Uterus (tissue), 2 donors: ENCODE results near the gene PI4K2A.

ENCODE experiments used
- POLR2A ChIP-seq, 2 donors: fragments of 450-650 bp; IDR thresholded peaks; one replicate each; pipeline ENCODE4 v1.6.1; 2016; ENCODE audit warnings: antibody characterized with exemption in 2 of 2, mild to moderate bottlenecking in 1 of 2, moderate library complexity in 1 of 2
- TF ChIP-seq, protein P1 (sequence below), 4 experiments: fragments of 200-600 bp in 2 of 4; fragments of 450-650 bp in 2 of 4; sonication (generic) in 2 of 4; IDR thresholded peaks; one replicate each; pipeline ENCODE4 v1.5.1; 2016 to 2019; ENCODE audit warnings: antibody characterized with exemption in 4 of 4, mild to moderate bottlenecking in 2 of 4, moderate library complexity in 1 of 4

DNA sequence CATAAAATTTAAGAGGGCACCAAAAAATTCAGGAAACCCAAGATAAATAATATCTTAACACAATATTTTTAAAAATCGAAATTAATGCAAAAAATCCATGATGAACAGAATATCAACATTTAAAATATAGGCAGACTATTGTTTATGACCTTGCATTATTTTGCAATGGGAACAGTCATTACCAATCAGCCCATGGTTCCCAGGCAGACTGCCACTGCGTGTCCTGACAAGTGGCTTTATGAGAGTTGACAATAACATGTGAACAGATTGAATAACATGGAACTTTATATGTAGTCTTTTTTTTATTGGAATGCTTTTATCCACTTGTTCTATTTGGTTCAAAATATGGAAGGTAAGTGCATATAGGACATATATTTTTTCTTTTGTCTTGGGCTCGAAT lies 49.7 kb downstream of the PI4K2A start:
- TF ChIP-seq, protein P1, sequence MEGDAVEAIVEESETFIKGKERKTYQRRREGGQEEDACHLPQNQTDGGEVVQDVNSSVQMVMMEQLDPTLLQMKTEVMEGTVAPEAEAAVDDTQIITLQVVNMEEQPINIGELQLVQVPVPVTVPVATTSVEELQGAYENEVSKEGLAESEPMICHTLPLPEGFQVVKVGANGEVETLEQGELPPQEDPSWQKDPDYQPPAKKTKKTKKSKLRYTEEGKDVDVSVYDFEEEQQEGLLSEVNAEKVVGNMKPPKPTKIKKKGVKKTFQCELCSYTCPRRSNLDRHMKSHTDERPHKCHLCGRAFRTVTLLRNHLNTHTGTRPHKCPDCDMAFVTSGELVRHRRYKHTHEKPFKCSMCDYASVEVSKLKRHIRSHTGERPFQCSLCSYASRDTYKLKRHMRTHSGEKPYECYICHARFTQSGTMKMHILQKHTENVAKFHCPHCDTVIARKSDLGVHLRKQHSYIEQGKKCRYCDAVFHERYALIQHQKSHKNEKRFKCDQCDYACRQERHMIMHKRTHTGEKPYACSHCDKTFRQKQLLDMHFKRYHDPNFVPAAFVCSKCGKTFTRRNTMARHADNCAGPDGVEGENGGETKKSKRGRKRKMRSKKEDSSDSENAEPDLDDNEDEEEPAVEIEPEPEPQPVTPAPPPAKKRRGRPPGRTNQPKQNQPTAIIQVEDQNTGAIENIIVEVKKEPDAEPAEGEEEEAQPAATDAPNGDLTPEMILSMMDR (IDR thresholded peaks at IDR 0.05), result no peak
- no peak for TF ChIP-seq POLR2A (IDR thresholded peaks at IDR 0.05)
